Peyer's patch (tissue), 4 donors: ENCODE data around the gene FOXP4.
A peak's percentile ranks its signal among the peaks of the same experiment; 100 is the strongest.

Experiments
- CTCF ChIP-seq, 6 experiments: fragments of 450-650 bp in 4 of 6; fragments of 200-600 bp in 2 of 6; sonication (generic) in 1 of 6; IDR thresholded peaks; one replicate each; pipeline ENCODE4 v1.5.1; 2017 to 2019; ENCODE audit warnings: antibody characterized with exemption in 6 of 6, mild to moderate bottlenecking in 3 of 6, moderate library complexity in 1 of 6
- POLR2A ChIP-seq, 2 donors: fragments of 450-650 bp; IDR thresholded peaks; one replicate each; pipeline ENCODE4 v1.5.1; 2017; ENCODE audit warnings: antibody characterized with exemption in 2 of 2, mild to moderate bottlenecking in 2 of 2, moderate library complexity in 2 of 2

- no peak for TF ChIP-seq CTCF (IDR thresholded peaks at IDR 0.05)
- TF ChIP-seq POLR2A (IDR thresholded peaks at IDR 0.05), result peak in 1 of 2 donors; percentile 54
These were observed 289 bp downstream of the FOXP4 start for GRCh38 chr6:41546475-41546865.
